Neural cell (in vitro differentiated cells): ENCODE measurements around the gene FLII. TPM values are rescaled to one million over a fixed set of nuclear protein-coding genes. Genes with fewer than 3 reads are reported as not detected.
"Not testable (repeated sequence)": the region's sequence is repeated elsewhere in the genome, so short reads cannot be mapped to it uniquely, and the experiment has no call there.

ENCODE experiments used
- H2AFZ ChIP-seq: fragments of 200-600, 300-800 bp; sonication (generic), shearing (Covaris generic); 2 replicates; pipeline ENCODE4 v1.6.0; 2014; ENCODE audit warnings: low read depth, mild to moderate bottlenecking, antibody characterized with exemption, low read length, moderate library complexity
- H3F3A ChIP-seq: fragments of 200-600 bp; shearing (Covaris generic); 2 replicates; pipeline ENCODE4 v1.6.1; 2016; ENCODE audit warnings: mild to moderate bottlenecking, moderate library complexity, mixed read lengths, antibody characterized with exemption, low read length; ENCODE audit not compliant: insufficient read depth, poor library complexity, severe bottlenecking
- H3K27ac ChIP-seq: fragments of 200-600, 300-800 bp; sonication (generic), shearing (Covaris generic); 2 replicates; pipeline ENCODE4 v1.5.1; 2014; ENCODE audit warnings: mild to moderate bottlenecking, low read length, moderate library complexity
- H3K27me3 ChIP-seq: fragments of 300-800, 200-600 bp; sonication (generic), shearing (Covaris generic); 2 replicates; pipeline ENCODE4 v1.6.0; 2014; ENCODE audit warnings: mild to moderate bottlenecking, low read depth, low read length, moderate library complexity; ENCODE audit not compliant: insufficient read depth
- H3K36me3 ChIP-seq: fragments of 300-800, 200-600 bp; sonication (generic), shearing (Covaris generic); 2 replicates; pipeline ENCODE4 v1.5.1; 2014; ENCODE audit warnings: mild to moderate bottlenecking, antibody characterized with exemption, low read length, moderate library complexity; ENCODE audit not compliant: insufficient read depth
- H3K4me2 ChIP-seq: fragments of 300-800, 200-600 bp; sonication (generic), shearing (Covaris generic); 2 replicates; pipeline ENCODE4 v1.6.0; 2014; ENCODE audit warnings: mild to moderate bottlenecking, low read length
- H3K4me3 ChIP-seq: fragments of 300-800, 200-600 bp; sonication (generic), shearing (Covaris generic); 2 replicates; pipeline ENCODE4 v1.5.1; 2014; ENCODE audit warnings: mild to moderate bottlenecking, low read length, moderate library complexity
- H3K79me2 ChIP-seq: fragments of 200-600 bp; shearing (Covaris generic); replicated peaks from 2 replicates; pipeline ENCODE4 v1.6.0; 2014; ENCODE audit warnings: mild to moderate bottlenecking, low read length, moderate library complexity; ENCODE audit not compliant: insufficient read depth
- H3K9ac ChIP-seq: fragments of 300-800, 200-600 bp; sonication (generic), shearing (Covaris generic); 2 replicates; pipeline ENCODE4 v1.6.1; 2016; ENCODE audit warnings: mild to moderate bottlenecking, low read length, mixed read lengths
- H3K9me2 ChIP-seq: fragments of 200-600 bp; shearing (Covaris generic); 2 replicates; pipeline ENCODE4 v1.6.1; 2016; ENCODE audit warnings: mild to moderate bottlenecking, low read length, mixed read lengths; ENCODE audit not compliant: insufficient read depth
- H3K9me3 ChIP-seq: fragments of 200-600, 300-800 bp; sonication (generic), shearing (Covaris generic); 2 replicates; pipeline ENCODE4 v1.6.1; 2016; ENCODE audit warnings: mild to moderate bottlenecking, mixed run types, low read length, moderate library complexity, mixed read lengths
- H4K20me1 ChIP-seq: fragments of 200-600 bp; shearing (Covaris generic); 2 replicates; pipeline ENCODE4 v1.6.1; 2016; ENCODE audit warnings: mild to moderate bottlenecking, mixed run types; ENCODE audit not compliant: insufficient read depth
- CTCF ChIP-seq: fragments of 450-650 bp; IDR thresholded peaks from 2 replicates; pipeline ENCODE4 v1.5.1; 2014; ENCODE audit warnings: antibody characterized with exemption, mild to moderate bottlenecking, moderate library complexity; ENCODE audit not compliant: poor library complexity, severe bottlenecking
- EP300 ChIP-seq: fragments of 450-650 bp; conservative IDR thresholded peaks from 2 replicates; pipeline ENCODE4 v1.6.1; 2014; ENCODE audit warnings: antibody characterized with exemption, mild to moderate bottlenecking, moderate library complexity; ENCODE audit not compliant: poor library complexity, severe bottlenecking
- EZH2 ChIP-seq: fragments of 200-600, 300-800 bp; shearing (Covaris generic), sonication (generic); IDR thresholded peaks from 2 replicates; pipeline ENCODE4 v1.6.1; 2014; ENCODE audit warnings: antibody characterized with exemption, low read length, borderline replicate concordance, mild to moderate bottlenecking; ENCODE audit not compliant: insufficient read depth, poor library complexity, severe bottlenecking
- MXI1 ChIP-seq: fragments of 450-650 bp; conservative IDR thresholded peaks from 2 replicates; pipeline ENCODE4 v1.6.1; 2014; ENCODE audit warnings: antibody characterized with exemption, mild to moderate bottlenecking; ENCODE audit not compliant: poor library complexity, severe bottlenecking
- POLR2AphosphoS5 ChIP-seq: IDR thresholded peaks from 2 replicates; pipeline ENCODE4 v1.6.1; 2012
- SMC3 ChIP-seq: fragments of 450-650 bp; conservative IDR thresholded peaks from 2 replicates; pipeline ENCODE4 v1.6.1; 2014; ENCODE audit warnings: antibody characterized with exemption, mild to moderate bottlenecking, moderate library complexity; ENCODE audit not compliant: poor library complexity
- TAF1 ChIP-seq: IDR thresholded peaks from 2 replicates; pipeline ENCODE4 v1.6.1; 2012; ENCODE audit warnings: low read depth
- polyA plus RNA-seq: library from polyadenylated mRNA; depleted of rRNA; stranded (reverse); fragments of >200 nt; gene quantifications from 2 replicates; pipeline ENCODE4 v1.2.3, GENCODE V29; 2014

FLII gene
- polyA plus RNA-seq, 1 donor from 2014 or later: 93.0 TPM

DNA sequence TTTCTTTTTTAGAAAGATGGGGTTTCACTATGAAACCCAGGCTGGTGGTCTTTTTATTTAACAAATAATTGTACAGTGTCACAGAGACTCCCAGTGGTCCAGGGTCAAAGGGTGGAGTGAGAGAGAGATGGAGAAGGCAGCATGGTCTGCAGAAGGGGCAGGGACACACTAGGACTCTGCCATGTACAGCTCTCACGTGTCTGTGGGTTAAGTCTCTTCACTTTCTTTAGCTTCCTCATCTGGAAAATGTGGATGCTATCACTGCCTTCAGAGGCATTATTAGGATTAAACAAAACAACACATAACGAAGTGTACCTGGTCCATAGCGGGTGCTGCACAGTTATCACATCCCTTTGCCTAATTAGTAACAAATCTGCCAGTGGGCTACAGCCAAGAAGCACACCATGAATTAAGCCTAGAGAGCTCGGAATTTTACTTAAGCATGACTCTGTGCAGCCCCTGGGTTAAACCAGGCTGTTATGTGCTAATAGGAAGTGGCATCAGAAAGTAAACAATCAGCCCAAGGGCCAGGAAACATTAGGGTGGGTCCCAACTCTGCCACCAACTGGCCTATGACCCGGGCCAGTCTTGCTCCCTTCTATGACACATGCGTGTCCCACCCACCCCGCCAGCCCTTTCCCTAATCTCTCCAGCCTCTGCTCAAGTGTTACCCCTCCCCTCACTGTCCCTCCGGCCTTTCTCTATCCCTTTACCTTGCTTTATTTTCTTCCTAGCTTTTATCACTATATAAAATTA, 42.4 kb upstream of the FLII start:
- H3K4me3 ChIP-seq: no peak overlapping the region

GRCh38 chr17:18298061-18298460, 39.5 kb upstream of the FLII start:
- H3K9ac ChIP-seq, H4K20me1 ChIP-seq, H3K9me3 ChIP-seq, H2AFZ ChIP-seq, H3K27ac ChIP-seq, H3F3A ChIP-seq, H3K4me3 ChIP-seq, H3K79me2 ChIP-seq, H3K27me3 ChIP-seq, H3K9me2 ChIP-seq, H3K4me2 ChIP-seq, H3K36me3 ChIP-seq: not testable (repeated sequence)

More for the DNA sequence above, 42.4 kb upstream of the FLII start:
- Histone ChIP-seq H3K9me3 (no peaks in the 10 kb centered on the region), H3K9ac (no peak overlapping the region), H3K36me3 (no peaks in the 10 kb centered on the region), H3K9me2 (no peaks in the 10 kb centered on the region), H3K27ac (no peak overlapping the region), H4K20me1 (no peaks in the 10 kb centered on the region), H3K79me2 (no peaks in the 10 kb centered on the region), H2AFZ (no peak overlapping the region), H3F3A (no peaks in the 10 kb centered on the region), H3K4me2 (no peak overlapping the region), H3K27me3 (no peaks in the 10 kb centered on the region)
- no peak for TF ChIP-seq EZH2
- no peak for TF ChIP-seq CTCF
- no peak for TF ChIP-seq EP300
- no peak for TF ChIP-seq POLR2AphosphoS5
- no peak for TF ChIP-seq TAF1

DNA sequence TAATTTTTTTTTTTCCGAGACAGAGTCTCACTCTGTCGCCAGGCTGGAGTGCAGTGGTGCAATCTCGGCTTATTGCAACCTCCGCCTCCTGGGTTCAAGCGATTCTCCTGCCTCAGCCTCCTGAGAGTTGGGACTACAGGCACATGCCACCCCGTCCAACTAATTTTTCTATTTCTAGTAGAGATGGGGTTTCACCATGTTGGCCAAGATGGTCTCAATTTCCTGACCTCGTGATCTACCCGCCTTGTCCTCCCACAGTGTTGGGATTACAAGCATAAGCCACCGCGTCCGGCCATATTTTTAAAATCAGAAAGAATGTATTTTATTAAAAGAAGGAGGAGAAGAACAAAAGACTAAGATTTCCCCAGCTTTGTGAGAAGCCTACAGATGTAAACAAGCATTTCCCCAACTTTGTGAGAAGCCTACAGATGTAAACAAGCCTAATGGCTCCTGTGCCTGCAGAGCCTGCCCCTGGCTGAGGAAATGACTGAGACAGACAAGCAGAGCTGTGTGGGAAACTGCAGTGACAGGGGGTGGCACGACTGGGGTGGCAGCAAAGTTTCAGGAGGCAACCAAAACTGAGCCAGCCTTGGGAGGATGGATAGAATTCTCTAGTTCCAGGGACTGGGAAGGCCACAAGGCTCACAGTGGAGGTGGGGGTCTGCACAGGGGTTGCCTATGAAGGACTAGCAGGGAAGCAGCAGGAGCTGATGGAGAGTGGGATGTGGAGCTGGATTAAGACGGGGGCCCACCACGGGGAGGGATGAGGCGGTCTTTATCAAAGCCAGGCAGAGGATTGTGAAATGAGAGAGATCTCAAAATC, 33.4 kb upstream of the FLII start:
- Histone ChIP-seq H3K79me2 (no peaks in the 10 kb centered on the region), H3K9ac (no peak overlapping the region), H3K4me3 (no peak overlapping the region), H3K9me3 (no peaks in the 10 kb centered on the region), H4K20me1 (no peaks in the 10 kb centered on the region), H3K27ac (no peak overlapping the region), H3K36me3 (peaks cover 3% of the 10 kb centered on the region), H2AFZ (no peak overlapping the region), H3F3A (no peaks in the 10 kb centered on the region), H3K9me2 (no peaks in the 10 kb centered on the region), H3K27me3 (no peaks in the 10 kb centered on the region), H3K4me2 (no peak overlapping the region)
- TF ChIP-seq EP300 (no peak), MXI1 (no peak), EZH2 (no peak), SMC3 (no peak), POLR2AphosphoS5 (no peak), TAF1 (no peak)
